ENCODE data around the gene PAM.

PAM gene

DNA sequence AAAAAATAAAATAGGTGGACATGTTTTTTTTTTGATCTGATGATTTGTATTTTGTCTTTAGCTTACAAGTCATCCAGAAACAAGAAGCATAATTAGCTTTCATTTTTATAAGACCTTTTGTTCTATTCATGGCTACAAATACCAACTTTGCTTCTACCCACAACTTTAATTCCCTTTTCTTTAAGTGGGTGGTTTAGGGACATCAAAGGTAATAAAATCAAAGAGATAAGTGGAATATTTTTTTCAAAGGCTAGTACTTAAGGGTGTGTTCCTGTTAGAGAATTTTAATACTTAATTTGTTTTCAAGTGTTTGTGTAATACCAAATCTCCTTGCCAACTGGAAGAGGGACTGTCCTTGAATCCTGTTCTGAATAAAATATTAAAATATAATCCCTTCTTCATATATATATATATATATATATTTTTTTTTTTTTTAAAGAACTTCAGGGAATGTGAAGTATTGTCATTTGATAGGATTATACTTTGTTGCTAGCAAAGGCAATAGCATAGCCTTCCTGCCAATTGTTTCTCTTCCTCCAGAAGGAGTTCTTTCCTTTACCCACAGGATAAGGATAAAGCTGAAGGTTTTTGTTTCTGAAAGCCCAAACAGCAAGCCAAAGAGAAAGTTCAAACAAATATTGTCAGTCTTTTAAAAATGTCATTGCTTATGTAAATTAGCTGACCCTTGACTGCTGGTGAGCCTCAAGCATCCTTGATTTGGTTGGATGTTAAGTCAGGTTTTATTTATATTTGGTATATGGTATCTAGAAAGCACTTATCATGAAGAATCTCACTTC is 108.9 kb downstream of the PAM start:
- DNase-seq = no peak

DNA sequence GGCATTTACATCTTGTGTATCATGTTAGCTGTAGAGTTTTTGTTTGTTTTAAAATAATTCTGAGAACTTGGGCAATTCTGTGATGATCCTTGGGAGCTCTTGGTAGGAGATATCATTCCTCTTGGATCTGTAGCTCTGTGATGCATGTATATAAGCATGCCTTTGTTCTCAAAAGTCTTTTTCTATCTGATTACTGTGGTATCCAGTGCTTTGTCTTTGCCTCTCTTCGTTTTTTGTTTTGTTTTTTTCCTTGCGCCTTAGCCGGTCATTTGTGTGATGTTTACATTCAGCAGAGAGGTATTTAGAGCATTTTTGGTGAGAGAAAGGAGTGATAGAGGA is 110.0 kb downstream of the PAM start:
- no peak for DNase-seq

DNA sequence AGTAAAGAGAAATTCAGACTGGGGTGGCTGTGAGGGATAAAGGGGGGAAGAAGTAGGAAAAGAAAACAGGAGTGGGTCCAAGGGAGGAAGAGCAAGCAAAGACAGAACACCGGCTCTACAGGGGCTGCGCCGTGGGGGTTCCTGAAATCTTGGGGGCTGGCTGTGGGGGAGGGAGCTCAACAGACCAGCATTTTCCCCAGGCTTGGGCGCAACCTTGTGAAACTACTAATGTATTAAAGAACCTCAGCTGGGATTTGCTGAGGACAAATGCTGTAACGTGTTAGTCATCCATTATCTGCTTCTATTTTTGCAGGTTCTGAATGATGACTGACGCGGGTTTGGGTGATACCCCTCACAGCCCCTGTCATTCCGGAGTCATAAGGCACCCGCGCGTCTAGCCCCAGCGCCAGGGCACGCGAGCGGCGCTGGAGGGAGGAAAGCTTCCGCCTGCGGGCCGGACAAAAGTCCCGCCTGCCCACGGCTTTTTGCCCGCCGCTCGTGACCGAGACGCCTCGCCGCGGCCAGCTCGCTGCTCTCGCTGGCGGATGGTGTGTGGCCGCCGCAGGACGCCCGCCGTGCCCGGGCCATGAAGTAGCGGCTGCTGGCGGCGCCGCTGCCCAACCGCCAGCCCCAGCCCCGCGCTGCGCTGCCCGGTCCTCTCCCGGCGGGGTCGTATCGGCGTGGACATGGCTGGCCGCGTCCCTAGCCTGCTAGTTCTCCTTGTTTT is 110.6 kb downstream of the PAM start:
- peak; percentile 29 for DNase-seq

DNA sequence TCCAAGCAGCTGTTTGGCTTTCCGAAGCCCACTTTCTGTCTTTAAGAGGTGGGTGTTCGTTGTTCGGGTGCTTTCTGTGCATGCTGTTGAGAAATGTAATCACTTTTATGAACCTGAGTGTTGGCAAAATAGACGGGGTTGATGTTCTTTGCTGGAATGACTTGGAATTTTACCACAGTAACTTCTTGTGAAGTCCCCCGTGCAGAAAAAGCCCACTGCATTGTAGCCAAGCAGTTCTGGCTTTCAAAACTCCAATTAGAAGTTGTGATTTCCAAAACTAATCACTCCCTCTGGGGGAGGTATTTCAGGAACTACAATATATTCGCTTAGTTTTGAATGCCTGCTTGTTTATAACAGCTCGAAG is 111.1 kb downstream of the PAM start:
- DNase-seq = no peak

DNA sequence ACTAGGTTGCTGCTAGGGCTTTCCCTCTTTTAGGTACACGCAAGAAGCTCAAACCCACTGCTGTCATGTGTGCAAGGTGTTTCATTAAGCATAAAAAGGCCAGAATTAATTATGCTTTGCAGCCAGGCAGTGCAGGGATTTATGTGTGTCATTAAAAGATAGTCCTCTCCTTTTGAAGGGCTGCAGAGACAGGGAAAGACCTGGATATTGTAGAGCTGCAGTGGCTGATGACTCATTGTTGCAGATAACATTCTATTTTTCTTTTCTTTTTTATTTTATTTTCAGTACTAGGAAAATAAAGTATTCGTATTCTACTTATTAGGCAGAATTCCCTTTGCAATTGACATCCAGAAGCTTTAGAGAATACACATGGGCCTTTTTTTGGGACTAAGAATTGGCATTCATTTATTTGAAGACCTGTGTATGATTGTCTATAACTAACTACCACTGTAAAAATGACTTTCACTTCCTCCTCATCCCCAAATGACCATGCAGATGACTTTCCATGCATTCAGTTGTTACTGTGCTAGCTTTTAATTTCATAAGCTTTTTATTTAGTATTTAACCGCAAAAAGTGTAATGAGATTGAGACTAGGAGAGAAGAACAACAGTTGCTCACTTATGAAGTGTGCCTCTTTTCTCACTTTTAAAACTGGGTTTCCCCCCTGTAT is 113.0 kb downstream of the PAM start:
- DNase-seq = no peak

DNA sequence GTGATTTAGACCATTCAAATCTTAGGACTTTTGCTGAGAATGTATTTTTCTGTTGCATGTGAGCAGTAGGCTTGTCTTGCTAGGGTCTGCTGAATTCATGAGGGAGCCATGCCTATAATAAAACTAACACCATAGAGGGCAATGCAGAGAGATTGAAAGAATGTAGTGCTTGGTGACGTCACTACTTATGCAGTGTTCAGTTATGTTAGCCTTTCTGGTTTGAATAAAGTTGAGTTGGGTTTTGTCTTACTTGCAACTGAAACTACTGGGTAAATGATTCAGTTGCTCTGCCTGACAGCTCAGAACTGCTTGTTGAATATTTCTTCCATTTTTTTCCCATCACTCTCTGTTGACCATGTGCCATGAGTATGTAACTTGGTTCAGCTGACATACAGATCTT is 114.1 kb downstream of the PAM start:
- DNase-seq = no peak

DNA sequence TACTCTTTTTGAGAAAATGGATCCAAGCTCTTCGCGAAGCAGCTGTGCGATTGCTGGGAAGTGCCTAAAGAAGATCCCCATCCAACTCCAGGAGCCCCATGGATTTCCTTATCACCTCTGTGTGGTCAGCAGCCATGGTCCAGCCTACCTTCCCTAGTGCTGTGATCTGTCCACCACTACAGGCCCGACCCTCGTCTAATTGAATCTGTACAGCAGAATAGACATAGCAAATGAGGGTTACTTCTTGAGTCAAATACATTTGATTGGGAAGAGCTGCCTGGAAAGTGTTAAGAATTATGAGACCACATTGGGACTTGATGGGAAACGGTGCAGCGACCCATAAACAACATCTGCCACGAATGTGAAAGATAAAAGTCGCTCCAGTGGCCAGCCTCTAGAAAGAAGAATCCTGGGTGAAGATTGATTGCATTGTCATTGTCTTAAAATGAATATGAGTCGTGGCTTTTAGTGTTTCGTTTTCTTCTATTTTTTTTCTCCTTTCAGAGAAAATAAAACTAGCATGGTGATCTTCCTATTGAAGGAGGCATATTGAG is 118.4 kb downstream of the PAM start:
- no peak for DNase-seq

DNA sequence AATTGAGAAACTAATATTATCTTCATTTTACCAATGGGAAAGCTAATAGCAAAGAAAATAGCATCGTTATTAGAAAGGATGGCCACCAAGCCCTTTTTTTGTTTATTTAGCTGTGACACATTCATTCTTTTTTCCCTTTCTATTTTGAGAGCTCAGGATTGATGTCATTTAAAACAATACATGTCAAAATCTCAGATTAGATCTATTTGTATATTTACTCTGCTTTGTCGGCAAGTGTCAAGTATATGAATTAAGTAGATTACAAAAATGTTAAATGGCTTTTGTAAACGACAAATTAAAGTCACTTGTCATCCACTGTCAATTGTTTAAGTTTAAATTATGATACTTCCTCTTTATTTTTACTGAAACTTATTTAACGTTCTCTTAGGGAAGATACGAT is 118.9 kb downstream of the PAM start:
- no peak for DNase-seq

DNA sequence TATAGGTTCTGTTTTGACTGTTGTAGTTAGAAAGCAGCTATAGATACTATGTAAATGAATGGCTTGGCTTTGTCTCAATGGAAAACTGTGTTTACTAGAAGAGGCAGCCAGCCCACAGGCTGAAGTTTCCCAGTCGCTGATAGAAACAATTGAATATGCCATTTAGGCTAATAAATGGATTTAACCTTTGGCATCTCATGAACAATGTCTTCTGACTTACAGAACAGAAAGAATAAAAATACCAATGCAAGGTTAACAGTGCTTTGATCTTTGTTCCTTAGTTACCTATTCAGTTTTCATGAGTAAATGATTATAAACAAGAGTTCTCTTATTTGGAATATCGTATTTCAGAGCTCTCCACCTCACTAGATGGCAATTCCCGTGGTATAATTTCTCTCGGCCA is 120.6 kb downstream of the PAM start:
- DNase-seq = no peak

DNA sequence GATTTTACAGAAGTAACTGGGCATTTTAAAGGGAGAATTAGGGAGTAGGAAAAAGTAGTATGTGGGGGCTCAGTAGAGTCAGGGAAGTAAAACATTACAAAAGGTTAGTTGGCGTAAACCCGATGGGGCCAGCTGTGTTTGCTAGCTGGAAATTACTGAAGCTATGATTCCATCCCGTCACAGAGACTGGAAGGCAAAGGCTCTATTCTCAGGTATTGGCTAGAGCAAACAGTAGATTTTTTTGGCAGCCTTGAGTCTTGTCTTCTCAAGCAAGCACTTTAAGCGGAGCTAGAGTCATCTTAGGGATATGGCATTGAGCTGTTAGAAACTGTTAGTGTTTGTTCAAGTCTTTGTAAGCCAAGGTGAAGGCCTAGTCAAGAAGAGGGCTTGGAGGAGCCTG is 121.5 kb downstream of the PAM start:
- DNase-seq = no peak

DNA sequence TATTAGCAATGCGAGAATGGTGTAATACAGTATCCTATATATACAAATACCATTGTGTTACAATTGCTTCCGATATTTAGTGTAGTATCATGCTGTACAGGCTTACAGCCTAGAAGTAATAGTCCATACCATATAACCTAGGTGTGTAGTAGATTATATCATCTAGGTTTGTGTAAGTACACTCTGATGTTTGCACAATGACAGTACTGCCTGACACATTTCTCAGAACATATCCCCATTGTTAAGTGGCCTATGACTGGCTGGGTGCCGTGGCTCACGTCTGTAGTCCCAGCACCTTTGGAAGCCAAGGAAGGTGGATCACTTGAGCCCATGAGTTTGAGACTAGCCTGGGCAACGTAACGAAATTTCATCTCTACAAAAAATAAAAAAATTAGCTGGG is 124.6 kb downstream of the PAM start:
- DNase-seq = no peak

DNA sequence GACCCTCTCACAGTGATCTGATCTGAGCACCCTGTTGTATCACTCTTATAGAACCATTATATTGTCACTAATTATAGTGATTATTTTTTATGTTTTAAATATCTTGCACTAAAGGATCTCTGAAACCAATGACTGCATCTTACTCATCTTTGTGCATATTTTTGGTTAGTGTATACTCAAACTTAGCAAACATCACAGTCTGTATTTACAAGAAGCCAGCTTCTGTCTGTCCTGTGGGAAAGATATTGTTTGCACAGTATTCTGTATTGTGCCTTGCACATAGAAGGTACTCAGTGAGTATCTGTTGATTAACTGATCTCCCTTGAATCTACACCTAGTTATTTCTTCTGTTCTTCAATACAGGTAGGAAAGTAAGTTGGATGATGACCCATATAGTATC is 131.5 kb downstream of the PAM start:
- DNase-seq = no peak

DNA sequence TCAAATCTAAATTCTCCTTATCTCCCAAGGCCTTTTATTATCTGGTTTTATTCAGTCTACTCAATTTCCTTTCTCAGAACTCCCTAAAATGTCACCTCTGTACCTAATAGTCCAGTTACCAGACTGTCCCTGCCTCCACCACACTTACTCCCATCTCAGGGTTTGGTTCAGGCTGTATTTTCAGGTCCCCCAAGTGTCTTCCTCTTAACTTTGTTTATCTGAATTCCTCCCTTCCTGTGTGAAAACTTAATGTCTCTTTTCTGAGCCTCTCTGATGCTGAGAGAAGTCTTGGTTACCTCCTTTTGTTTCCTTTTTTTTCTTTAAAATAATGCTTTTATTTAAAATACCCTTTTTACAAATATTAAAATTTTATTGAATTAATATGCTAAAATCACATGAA is 133.4 kb downstream of the PAM start:
- DNase-seq = no peak

DNA sequence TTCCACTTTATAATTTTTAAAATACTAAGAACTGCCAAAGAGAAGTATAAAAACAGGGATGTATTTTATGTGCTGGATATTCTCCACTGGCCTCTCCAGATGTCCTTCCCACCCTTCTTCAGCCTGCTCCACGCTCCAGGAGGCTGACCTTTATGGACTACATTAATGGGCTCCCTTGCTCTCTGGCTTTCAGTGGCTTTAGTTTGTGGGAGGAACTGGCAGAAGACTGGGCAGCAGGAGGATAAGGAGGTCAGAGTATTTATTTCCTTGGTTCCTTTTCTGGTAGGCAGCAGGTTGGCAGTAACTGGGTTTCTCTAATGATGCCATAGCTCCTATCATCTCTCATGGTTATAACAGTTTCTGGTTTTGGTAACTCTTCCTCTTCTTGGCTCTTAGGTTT is 133.9 kb downstream of the PAM start:
- no peak for DNase-seq

DNA sequence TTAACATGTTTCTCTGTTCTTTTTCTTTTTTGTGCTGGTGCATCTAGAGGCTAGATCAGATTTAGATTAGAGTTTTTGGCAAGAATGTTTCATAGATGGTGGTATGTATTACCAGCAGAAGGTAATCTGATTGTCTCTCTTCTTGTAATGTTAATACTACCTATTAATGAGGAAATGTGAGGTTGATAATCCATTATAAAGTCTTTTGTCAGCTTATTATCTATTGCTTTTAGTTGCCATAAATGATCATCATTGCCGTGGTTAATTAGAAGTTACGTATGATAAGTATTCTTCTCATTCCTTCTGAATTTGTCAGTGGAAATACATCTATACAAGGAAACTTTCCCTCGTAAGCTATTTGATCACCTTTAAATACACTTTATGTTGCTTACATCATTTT is 135.0 kb downstream of the PAM start:
- no peak for DNase-seq

DNA sequence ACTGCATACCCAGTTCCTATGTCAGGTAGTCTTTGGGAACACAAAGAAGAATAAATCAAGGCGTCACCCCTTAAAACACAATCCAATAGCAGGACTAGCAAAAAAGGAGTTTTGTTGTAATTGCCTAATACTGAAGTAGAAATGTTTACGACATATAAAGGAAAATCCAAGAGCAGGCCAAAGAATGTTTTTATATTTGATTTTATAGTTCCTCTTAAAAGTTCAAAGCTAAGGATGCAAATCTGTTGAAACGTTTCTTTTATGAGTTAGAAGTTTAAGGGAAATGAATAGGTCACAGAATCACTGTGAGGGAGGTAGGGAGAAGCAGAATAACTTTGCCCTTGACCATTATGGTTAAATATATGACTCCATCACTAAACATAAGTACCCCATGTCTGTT is 136.1 kb downstream of the PAM start:
- no peak for DNase-seq

DNA sequence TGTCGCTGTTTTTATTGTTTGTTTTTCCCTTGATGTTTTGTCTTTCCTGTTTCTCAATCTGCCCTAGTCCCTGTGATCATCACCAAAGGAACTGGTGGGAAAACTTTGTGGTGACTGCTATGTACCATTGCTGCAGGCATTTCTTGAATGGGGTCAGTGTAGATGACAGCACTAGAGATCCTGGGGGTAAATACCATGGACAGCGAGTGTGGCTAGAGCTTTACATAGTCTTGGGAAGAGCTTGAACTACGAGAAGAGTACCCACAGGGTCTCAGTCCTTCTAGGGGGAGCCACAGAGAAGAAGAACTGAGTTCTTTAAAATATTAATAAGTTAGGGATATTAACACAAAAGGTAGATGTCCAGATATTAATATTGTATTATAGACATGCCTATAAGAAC is 138.8 kb downstream of the PAM start:
- no peak for DNase-seq

DNA sequence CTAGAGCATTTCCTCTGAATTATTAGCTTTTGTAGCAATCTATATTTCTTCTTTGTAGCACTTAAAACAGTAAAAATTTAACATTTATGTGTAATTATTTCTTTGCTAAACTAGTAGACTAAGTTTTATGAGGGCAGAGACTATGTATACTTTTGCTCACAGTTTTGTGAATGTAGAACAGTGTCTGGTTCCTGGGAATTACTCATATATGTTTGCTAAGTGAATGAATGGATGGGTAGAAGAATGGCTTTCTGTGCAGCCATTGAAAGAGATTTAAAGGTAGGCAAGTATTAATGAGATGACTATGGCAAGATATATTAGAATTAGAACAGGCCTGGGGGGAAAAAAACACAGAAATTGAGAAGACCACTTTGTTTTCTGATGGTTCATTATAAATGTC is 140.1 kb downstream of the PAM start:
- no peak for DNase-seq

DNA sequence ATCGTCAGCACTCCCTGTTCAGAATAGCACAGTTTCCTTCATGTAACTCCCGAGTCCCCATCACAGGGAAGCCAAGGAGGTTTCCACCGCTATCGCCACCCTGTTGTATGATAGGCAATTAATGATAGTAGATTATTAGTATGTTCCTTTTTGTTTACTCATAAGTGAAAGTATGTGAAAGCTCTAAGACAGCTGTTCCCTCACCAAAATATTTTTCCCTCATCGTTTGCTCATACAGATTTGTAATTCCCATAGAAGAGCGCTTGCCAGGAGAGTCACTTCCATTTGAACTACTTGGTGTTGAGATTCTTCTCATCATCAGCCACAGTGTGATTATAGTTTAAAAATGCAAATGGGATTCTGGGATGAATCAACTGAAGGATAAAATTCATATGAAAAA is 140.9 kb downstream of the PAM start:
- DNase-seq = no peak

DNA sequence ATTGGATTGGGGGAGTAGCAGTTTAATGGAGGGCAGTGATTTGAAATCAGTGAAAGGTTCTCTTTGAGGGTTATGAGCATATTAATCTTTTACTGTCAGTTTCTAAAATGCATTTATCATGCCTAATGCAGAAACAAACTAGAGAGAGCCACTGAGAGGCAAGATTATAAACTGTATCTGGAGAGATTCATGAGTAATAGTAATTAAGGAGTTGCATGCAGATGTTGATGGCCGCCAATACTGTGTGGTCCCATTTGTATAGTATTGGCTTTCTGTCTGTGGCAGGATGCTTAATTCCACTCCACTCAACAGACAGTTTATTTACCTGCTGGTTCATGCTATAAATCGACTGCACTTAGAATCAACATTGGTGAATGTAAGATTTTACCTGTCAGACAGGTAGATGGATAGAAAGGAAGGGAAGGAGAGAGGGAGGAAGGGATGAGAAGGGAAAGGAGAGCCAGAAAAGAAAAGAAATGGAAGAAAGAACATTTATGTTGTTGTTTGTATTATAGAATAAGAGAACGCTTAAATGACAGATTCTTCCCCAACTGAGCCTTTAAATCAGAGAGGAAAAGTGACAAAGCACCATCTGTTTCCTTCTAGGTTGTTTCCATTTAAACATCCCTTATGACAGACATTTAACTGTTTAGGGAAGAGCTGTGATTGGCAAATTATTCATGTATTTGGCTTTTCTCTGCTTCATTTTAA is 146.5 kb downstream of the PAM start:
- DNase-seq = no peak

DNA sequence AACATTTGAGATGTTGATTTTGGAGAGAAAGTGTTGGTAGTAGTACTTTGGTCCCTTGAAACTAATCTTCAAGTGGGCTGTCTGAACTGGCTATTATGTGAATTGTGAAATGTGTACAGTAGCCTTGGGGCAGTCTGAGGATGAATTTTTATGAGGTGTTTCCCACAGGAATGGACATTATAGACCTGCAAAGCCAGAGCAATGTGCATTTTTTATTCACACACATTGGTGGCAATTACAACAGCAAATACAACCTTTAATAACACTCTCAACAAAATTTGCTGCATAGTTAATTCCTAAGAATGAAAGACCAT is 147.0 kb downstream of the PAM start:
- DNase-seq = no peak

DNA sequence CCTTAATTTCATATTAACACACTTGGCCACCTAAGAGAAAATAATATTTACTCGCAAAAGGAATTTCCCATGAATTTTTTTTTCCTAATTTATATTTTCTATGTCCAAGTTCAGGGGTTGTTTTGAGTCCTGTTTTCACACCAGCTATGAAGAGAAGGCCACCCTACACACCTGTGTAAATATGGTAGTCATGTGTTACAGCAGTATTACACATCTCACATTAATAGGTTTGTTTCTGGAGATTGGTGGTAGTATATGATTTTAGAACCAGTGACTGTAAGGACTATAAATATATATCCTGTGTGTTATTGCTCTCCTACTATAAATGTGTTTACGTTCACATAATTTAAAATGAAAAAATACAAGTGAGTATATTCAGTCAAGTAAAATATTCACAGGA is 147.5 kb downstream of the PAM start:
- DNase-seq = no peak

DNA sequence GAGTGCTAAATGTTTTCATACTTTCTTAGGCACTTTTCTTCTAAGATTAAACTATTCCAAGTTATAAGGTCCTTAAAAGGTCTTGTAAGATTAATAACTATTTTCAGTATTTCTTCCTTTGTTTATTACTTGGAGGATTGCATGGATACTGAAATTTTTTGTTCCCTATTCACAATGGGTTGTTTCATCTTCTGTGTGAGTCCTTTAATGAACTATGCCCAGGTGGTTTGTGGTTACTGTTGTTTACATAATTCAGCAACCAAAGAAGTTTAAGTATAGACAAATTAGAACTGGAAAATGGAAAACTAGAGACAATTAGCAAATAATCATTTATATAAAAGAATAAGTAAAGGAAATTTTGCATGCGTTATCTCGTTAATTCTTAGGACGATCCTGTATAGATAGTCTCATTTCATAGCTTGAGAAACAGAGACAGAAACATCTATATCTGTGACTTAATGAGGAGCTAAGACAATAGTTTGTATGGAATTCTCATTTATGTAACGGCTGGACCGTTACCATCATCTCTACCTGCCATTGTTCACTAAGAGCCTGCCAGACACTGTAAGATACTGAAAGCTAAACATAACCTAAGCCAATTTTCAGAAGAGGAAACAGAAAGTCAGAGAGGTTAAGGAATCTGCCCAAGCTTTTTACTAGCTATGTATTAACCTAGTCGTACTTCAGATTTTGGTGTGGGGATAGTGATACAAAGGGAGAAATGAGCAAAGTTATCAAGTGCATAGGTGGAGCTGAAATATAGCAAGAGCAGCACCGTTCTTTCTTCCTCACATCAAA is 148.2 kb downstream of the PAM start:
- DNase-seq = no peak

Data from CD4-positive, alpha-beta T cell treated with Interleukin-15 for 1 hour (primary cell).